Activated naive CD4-positive, alpha-beta T cell treated with Interleukin-2 at 50 U/mL for 16 hours (primary cell): ENCODE measurements around the gene METAP1.
"Not testable (repeated sequence)": the region's sequence is repeated elsewhere in the genome, so short reads cannot be mapped to it uniquely, and the experiment has no call there.

Source experiments
- DNase-seq: peaks from one replicate; pipeline ENCODE4 v3.0.0-alpha.2; 2020

Gene METAP1

GRCh38 chr4:98998551-98998950 lies 3.0 kb downstream of the METAP1 start:
- no peak for DNase-seq

- no peak for DNase-seq
These were observed 6.8 kb downstream of the METAP1 start for GRCh38 chr4:99002279-99002678.

GRCh38 chr4:99008051-99008450 lies 12.5 kb downstream of the METAP1 start:
- no peak for DNase-seq

GRCh38 chr4:99011910-99012309 lies 16.4 kb downstream of the METAP1 start:
- DNase-seq: no peak

GRCh38 chr4:99013402-99013843 lies 17.9 kb downstream of the METAP1 start:
- DNase-seq: no peak

- no peak for DNase-seq
These were observed 18.5 kb downstream of the METAP1 start for GRCh38 chr4:99013884-99014523.

- DNase-seq: no peak
These were observed 25.9 kb downstream of the METAP1 start for GRCh38 chr4:99021386-99021785.

- no peak for DNase-seq
These were observed 27.0 kb downstream of the METAP1 start for GRCh38 chr4:99022566-99022965.

GRCh38 chr4:99023800-99024251 lies 28.3 kb downstream of the METAP1 start:
- not testable (repeated sequence) for DNase-seq

- DNase-seq: no peak
These were observed 29.2 kb downstream of the METAP1 start for GRCh38 chr4:99024481-99025275.

- no peak for DNase-seq
These were observed 30.0 kb downstream of the METAP1 start for GRCh38 chr4:99025506-99025905.

- no peak for DNase-seq
These were observed 31.8 kb downstream of the METAP1 start for GRCh38 chr4:99027304-99027703.

GRCh38 chr4:99028187-99028586 lies 32.7 kb downstream of the METAP1 start:
- no peak for DNase-seq

GRCh38 chr4:99029018-99029735 lies 33.7 kb downstream of the METAP1 start:
- DNase-seq: no peak

- no peak for DNase-seq
These were observed 34.3 kb downstream of the METAP1 start for GRCh38 chr4:99029852-99030251.

- no peak for DNase-seq
These were observed 38.4 kb downstream of the METAP1 start for GRCh38 chr4:99033956-99034355.

GRCh38 chr4:99038213-99038612 lies 42.7 kb downstream of the METAP1 start:
- DNase-seq: no peak

GRCh38 chr4:99043346-99043745 lies 47.8 kb downstream of the METAP1 start:
- no peak for DNase-seq

GRCh38 chr4:99047710-99048109 lies 52.2 kb downstream of the METAP1 start:
- DNase-seq: no peak

GRCh38 chr4:99052902-99053301 lies 57.4 kb downstream of the METAP1 start:
- DNase-seq: no peak

GRCh38 chr4:99054428-99054994 lies 59.0 kb downstream of the METAP1 start:
- DNase-seq: no peak

GRCh38 chr4:99058228-99058627 lies 62.7 kb downstream of the METAP1 start:
- DNase-seq: no peak

GRCh38 chr4:99059550-99059949 lies 64.0 kb downstream of the METAP1 start:
- no peak for DNase-seq
